LHCN-M2 (cell line): ENCODE results near the gene TMEM255B. TPM values are rescaled to one million over a fixed set of nuclear protein-coding genes. Genes with fewer than 3 reads are reported as not detected.
"Not testable (repeated sequence)": the region's sequence is repeated elsewhere in the genome, so short reads cannot be mapped to it uniquely, and the experiment has no call there.

Experiments
- DNase-seq: peaks from one replicate; pipeline ENCODE4 v3.0.0-alpha.2; 2012; ENCODE audit warnings: low read depth
- total RNA-seq: library from RNA; depleted of rRNA; stranded (reverse); fragments of >200 nt; gene quantifications from 2 replicates; pipeline ENCODE4 v1.2.3, GENCODE V29; 2014

The TMEM255B gene
- total RNA-seq, 1 experiment from 2014 or later: 9.1 TPM

DNA sequence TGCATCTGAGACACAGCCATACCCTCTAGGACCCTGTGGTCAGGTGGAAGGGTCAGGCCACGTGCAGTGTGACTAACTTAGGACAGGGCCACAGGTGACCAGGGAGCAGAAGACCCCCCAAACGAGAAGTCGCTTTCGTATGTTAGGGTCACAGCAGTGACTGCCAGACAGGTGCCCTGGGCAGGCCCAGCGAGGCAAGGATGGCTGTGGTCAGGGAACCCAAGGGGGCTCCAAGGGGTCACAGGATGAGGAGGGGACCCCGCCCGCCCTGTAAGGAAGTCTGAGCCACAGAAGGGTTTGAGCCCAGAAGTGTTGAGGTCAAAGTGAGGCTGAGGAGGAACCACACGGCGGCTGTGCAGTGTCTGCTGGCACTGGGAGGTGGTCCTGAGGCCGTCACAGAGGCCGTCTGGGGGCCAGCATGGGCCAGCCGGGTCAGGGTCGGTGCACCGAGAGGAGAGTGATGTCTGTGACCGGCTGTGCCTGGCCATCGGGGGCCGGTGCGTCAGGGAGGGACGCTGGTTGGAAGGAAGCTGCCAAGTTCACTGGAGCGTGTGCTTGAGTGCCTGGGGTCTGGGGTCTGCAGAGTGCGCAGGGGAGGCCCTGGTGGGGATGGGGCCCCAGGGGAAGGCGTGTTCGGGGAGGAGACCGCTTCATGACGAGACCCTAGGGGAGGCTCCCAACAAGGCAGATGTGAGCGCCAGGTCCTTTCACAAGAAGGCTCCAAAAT, 24.8 kb upstream of the TMEM255B start:
- no peak for DNase-seq

GRCh38 chr13:113734826-113735125, 24.2 kb upstream of the TMEM255B start:
- DNase-seq: no peak

DNA sequence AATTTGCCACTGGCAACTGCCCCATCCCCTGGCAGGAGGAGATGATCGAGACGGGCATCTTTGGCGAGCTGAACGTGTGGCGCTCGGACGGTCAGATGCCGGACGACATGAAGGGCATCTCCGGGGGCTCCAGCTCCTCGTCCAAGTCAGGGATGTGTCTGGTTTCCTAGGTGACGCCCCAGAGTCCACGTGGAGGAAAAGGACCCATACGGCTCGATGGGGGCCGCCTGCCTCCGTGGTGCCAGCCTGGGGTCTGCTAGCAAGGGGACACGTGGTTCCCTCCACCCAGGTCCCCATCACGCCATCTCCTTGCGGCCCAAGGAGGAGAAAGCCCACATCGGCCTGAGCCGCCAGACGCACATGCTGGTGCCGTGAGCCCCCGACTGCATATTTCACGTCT, 23.8 kb upstream of the TMEM255B start:
- DNase-seq: no peak

GRCh38 chr13:113735750-113736149, 23.3 kb upstream of the TMEM255B start:
- DNase-seq: no peak

- no peak for DNase-seq
Observed at GRCh38 chr13:113736258-113736731, 22.7 kb upstream of the TMEM255B start.

- DNase-seq: no peak
Observed at GRCh38 chr13:113737803-113738202, 21.2 kb upstream of the TMEM255B start.

DNA sequence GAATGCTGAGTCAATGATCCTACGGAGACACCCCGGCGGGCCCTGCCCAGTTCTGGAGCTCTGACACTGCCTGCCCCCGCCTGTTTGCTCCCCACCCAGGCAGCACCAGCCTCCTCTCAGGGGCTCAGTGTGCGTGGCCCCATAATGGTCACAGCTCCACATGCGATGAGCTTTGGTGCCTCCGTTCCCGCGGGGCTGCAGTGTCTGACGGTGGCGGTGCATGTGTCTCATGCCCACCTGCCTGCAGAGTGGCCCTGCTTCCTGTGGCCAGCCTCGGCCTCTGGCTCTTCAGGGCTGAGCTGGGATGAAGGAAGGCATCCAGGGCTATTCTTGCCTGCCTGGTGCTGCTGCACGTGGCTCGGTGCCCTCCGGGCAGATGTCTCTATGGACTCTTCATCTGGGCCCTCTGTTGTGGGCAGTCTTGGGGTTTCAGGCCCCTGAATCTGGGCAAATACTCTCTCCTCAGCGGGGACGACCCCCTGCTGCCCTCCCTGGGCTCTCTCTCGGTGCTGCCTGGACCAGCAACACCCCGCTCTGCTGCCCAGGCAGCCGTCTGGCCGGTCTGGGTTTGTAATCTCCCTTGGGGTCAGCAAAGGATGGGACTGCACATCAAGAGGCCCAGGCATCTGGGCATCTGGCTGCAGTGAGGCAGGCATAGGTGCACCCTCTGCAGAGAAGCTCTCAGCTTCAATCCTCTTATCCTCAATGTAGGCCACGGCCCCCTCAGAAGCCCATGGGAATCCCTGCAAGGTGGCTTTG, 19.3 kb upstream of the TMEM255B start:
- DNase-seq: no peak

GRCh38 chr13:113740286-113740556, 18.8 kb upstream of the TMEM255B start:
- DNase-seq: no peak

- no peak for DNase-seq
Observed at GRCh38 chr13:113740661-113741060, 18.4 kb upstream of the TMEM255B start.

DNA sequence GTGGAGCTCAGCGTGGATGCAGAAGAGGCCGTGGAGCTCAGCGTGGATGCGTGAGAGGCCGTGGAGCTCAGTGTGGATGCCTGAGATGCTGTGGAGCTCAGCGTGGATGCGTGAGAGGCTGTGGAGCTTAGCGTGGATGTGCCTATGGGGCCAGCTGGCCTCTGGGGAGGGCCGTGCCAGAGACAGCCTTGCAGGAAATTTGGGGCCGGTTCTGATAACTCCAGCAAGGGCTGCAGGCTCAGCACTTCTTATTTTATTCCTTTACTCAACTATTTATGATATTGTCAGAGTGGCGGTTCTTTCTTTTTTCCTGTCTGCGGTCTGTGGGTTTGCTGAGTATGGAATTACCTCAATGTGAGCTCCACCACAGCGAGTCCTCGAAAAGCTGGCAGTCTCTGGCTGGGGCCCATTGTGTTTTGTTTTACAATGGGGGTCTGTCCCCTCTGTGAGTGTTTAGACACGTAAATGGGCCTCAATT, 17.8 kb upstream of the TMEM255B start:
- DNase-seq: no peak

- peak; percentile 82 for DNase-seq
Observed at GRCh38 chr13:113742000-113742441, 17.0 kb upstream of the TMEM255B start.

- peak; percentile 2 for DNase-seq
Observed at GRCh38 chr13:113742445-113743120, 16.4 kb upstream of the TMEM255B start.

DNA sequence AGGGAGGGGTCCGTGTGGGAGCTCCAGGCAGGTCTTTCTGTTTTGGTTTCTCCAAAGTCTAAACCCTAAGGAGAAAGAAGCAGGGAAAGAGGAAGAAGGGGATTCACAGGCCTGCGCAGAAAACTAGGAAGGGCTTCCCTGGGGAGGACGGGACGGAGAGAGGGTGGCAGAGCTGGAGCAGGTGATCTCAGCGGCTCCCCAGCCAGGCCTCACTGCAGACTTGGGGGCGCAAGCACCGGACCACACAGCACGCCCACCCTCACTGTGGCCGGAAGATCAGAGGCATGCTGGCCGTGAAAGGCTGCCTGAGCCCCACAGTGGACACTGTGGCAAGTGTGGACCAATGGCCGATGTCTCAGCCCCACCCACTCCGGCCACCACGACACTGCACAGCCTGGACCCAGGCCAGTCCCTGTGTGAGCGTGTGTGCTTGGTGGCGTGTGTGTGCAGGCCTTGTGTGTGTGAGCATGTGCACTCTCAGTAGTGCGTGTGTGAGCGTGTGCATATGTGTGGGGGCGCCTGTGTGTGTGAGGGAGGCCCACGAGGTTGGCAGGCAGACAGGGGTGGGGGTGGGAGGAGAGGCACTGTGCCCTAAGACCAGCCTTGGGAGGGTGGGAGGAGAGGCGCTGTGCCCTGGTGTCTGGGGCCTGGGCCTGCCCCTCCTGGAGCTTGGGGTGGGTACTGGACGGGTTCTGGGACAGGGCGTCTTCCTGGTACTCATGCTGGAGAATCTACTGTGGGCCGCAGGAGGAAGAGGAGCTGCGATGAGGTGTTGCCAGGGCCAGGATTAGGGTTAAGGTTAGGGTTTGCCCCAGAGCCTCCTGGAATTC, 15.4 kb upstream of the TMEM255B start:
- no peak for DNase-seq

DNA sequence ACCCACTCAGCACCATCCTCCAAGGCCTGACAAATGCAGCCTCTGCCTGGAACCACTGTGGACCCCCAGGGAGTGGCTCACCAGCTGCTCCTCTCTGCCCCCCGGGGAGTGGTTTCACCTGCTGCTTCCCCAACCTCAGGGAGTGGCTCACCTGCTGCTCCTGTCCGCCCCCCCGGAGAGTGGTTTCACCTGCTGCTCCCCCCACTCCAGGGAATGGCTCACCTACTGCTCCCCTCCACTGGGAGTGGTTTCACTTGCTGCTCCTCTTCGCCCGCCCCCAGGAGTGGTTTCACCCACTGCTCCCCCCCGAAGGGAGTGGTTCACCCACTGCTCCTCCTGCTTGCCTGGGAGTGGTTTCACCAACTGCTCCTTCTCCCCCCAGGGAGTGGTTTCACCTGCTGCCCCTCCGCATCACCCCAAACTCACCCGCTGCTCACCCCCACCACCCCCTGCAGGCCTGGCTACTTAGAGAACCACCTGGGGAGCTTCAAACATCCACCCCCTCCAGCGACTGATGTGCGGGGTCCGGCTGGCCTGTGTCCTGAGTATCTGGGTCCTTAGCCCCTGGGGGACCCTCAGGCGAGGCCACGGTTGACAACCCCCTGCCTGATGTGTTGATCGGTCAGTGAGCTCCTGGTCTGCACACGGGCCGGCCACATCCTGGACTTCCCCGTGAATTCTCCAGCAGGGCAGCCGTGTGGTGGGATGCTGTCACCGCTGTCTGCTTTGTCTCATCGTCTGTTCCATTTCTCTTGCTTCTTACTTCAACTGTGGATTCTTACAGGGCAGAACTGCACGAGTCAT, 14.6 kb upstream of the TMEM255B start:
- no peak for DNase-seq

- DNase-seq: no peak
Observed at GRCh38 chr13:113745059-113745458, 14.0 kb upstream of the TMEM255B start.

- DNase-seq: not testable (repeated sequence)
Observed at GRCh38 chr13:113745500-113746142, 13.4 kb upstream of the TMEM255B start.

GRCh38 chr13:113746143-113746525, 12.9 kb upstream of the TMEM255B start:
- DNase-seq: peak; percentile 5

DNA sequence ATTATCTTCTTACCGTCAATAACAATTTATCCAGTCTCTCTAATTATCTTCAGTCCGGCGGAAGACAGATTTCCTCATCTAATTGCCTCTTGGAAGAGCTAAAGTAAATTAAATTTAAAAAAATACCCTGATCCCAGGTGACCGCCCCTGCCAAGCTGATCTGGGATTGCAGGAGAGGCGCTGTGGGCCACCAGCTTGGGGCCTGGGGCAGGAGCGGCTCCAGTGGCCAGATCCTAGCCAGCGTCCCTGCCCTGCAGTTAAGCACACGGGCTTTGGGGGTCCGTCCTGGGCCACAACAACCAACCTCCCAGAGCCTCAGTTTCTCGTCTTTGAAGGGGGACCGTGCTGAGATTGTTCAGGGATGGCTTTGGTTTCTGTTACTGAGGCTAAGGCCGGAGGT, 12.4 kb upstream of the TMEM255B start:
- DNase-seq: no peak

DNA sequence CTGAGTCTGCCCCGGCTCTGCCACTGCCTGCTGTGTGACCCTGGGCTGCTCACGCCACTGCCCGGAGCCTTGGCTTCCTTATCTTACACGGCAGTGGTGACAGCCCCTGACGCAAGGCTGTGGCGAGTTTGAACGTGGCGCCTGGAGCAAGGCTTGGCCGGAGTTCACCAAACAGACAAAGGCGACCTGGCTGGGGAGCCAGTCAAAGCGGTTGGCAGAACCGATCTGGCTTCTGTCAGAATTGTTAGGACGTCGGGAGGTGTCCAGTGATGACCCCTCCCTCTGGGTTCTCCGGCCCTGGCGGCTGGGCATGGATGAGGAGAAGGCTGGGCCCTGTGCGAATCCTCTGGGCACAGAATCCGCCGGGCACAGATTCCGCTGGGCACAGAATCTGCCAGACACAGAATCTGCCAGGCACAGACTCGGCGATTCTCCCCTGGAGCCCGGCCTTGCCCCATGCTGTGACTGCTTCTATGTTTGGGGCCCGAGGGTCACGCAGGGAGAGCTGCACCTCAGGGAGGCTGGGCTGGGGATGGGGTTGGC, 11.7 kb upstream of the TMEM255B start:
- DNase-seq: no peak
